Fibroblast of lung (primary cell): ENCODE measurements around the gene DUSP15. TPM values are rescaled to one million over a fixed set of nuclear protein-coding genes. Genes with fewer than 3 reads are reported as not detected.

Experiments
- DNase-seq, 2 donors: peaks; one replicate each; pipeline versions ENCODE4 v3.0.0 to v3.0.0-alpha.2; 2010; ENCODE audit warnings: low read depth in 2 of 2
- H2AFZ ChIP-seq: 2 replicates; pipeline ENCODE4 v1.5.1; 2012; ENCODE audit warnings: low read length, control low read depth, inconsistent platforms
- H3K27ac ChIP-seq: 2 replicates; pipeline ENCODE4 v1.5.1; 2011; ENCODE audit warnings: low read length, control low read depth; ENCODE audit not compliant: insufficient read depth
- H3K27me3 ChIP-seq: 2 replicates; pipeline ENCODE4 v1.5.1; 2011; ENCODE audit warnings: mild to moderate bottlenecking, low read length; ENCODE audit not compliant: control insufficient read depth, insufficient read depth
- H3K36me3 ChIP-seq: 2 replicates; pipeline ENCODE4 v1.5.1; 2011; ENCODE audit warnings: low read length; ENCODE audit not compliant: control insufficient read depth, insufficient read depth
- H3K4me1 ChIP-seq: 2 replicates; pipeline ENCODE4 v1.5.1; 2011; ENCODE audit warnings: low read length; ENCODE audit not compliant: control insufficient read depth, insufficient read depth; ENCODE audit errors: extremely low read depth
- H3K4me2 ChIP-seq: 2 replicates; pipeline ENCODE4 v1.5.1; 2011; ENCODE audit warnings: low read length, control low read depth; ENCODE audit not compliant: insufficient read depth; ENCODE audit errors: extremely low read depth
- H3K4me3 ChIP-seq, 4 experiments: fragments of 200-600 bp in 1 of 4; sonication (generic) in 1 of 4; replicated peaks in 1 of 4; 2 replicates each; pipeline ENCODE4 v1.5.1; 2011 to 2016; ENCODE audit warnings: low read length in 4 of 4, low read depth in 3 of 4, mild to moderate bottlenecking in 3 of 4, control low read depth in 2 of 4, inconsistent platforms in 1 of 4, mixed read lengths in 1 of 4; ENCODE audit not compliant: insufficient read depth in 1 of 4; ENCODE audit errors: control extremely low read depth in 1 of 4
- H3K79me2 ChIP-seq: 2 replicates; pipeline ENCODE4 v1.5.1; 2012; ENCODE audit warnings: mild to moderate bottlenecking, low read length, inconsistent platforms; ENCODE audit not compliant: control insufficient read depth, insufficient read depth
- H3K9ac ChIP-seq: 2 replicates; pipeline ENCODE4 v1.5.1; 2011; ENCODE audit warnings: mild to moderate bottlenecking, low read length, control low read depth; ENCODE audit not compliant: insufficient read depth
- H3K9me3 ChIP-seq: 2 replicates; pipeline ENCODE4 v1.5.1; 2012; ENCODE audit warnings: low read depth, low read length; ENCODE audit not compliant: control insufficient read depth, insufficient read depth
- H4K20me1 ChIP-seq: 2 replicates; pipeline ENCODE4 v1.5.1; 2011; ENCODE audit warnings: low read length; ENCODE audit not compliant: control insufficient read depth, insufficient read depth; ENCODE audit errors: extremely low read depth
- CTCF ChIP-seq, 2 donors: IDR thresholded peaks in 1 of 2; conservative IDR thresholded peaks in 1 of 2; 1 replicate in 1 of 2; 2 replicates in 1 of 2; pipeline ENCODE4 v1.5.1; 2011 to 2012; ENCODE audit warnings: low read length in 2 of 2, control low read depth in 1 of 2, inconsistent platforms in 1 of 2, low read depth in 1 of 2, mild to moderate bottlenecking in 1 of 2
- EZH2 ChIP-seq: IDR thresholded peaks from 2 replicates; pipeline ENCODE4 v1.5.1; 2012; ENCODE audit warnings: low read length, control low read depth, mild to moderate bottlenecking; ENCODE audit errors: missing control alignments
- polyA plus RNA-seq, 2 donors: library from polyadenylated mRNA; depleted of rRNA in 1 of 2; stranded (reverse) in 1 of 2; unstranded in 1 of 2; fragments of >200 nt; gene quantifications; 2 replicates each; pipeline ENCODE4 v1.2.1, GENCODE V29; 2011 to 2012; ENCODE audit warnings: missing spikeins in 1 of 2
- total RNA-seq: library from RNA; depleted of rRNA; stranded (reverse); fragments of >200 nt; gene quantifications from 2 replicates; pipeline ENCODE4 v1.2.1, GENCODE V29; 2014

Gene DUSP15
- total and polyA plus RNA-seq, 2 donors (not counting 1 experiment from before 2014, with no cell fraction given), result 0.14 TPM; not detected in 1

- peaks cover 45% of the 10 kb centered on the region for H3K27me3 ChIP-seq
- H3K4me1 ChIP-seq, result no peaks in the 10 kb centered on the region
- H3K9ac ChIP-seq, result no peak overlapping the region
- H3K4me2 ChIP-seq, result no peak overlapping the region
- H3K36me3 ChIP-seq, result no peaks in the 10 kb centered on the region
- no peak overlapping the region for H3K4me3 ChIP-seq
- H3K79me2 ChIP-seq, result no peaks in the 10 kb centered on the region
- H4K20me1 ChIP-seq, result no peaks in the 10 kb centered on the region
- no peaks in the 10 kb centered on the region for H3K9me3 ChIP-seq
- no peak overlapping the region for H3K27ac ChIP-seq
- no peak for DNase-seq
- H2AFZ ChIP-seq, result no peak overlapping the region
- no peak for TF ChIP-seq EZH2
- TF ChIP-seq CTCF (conservative IDR thresholded peaks at IDR 0.05 in 1 of 2, IDR thresholded peaks at IDR 0.05 in 1 of 2; ENCODE audit: low read depth in 1 of 2, low read length in 2 of 2), result no peak
These were observed 16.8 kb downstream of the DUSP15 start for GRCh38 chr20:31853481-31853880.

GRCh38 chr20:31851240-31851955 lies 18.9 kb downstream of the DUSP15 start:
- Histone ChIP-seq H2AFZ (no peak overlapping the region), H3K4me2 (no peak overlapping the region), H3K4me3 (no peak overlapping the region), H3K79me2 (no peaks in the 10 kb centered on the region), H4K20me1 (no peaks in the 10 kb centered on the region), H3K9ac (no peak overlapping the region), H3K27me3 (peaks cover 28% of the 10 kb centered on the region), H3K27ac (no peak overlapping the region), H3K36me3 (no peaks in the 10 kb centered on the region), H3K4me1 (no peaks in the 10 kb centered on the region), H3K9me3 (no peaks in the 10 kb centered on the region)
- TF ChIP-seq CTCF (conservative IDR thresholded peaks at IDR 0.05 in 1 of 2, IDR thresholded peaks at IDR 0.05 in 1 of 2; ENCODE audit: low read depth in 1 of 2, low read length in 2 of 2), result no peak
- TF ChIP-seq EZH2, result no peak
- no peak for DNase-seq

GRCh38 chr20:31849306-31849930 lies 20.9 kb downstream of the DUSP15 start:
- Histone ChIP-seq H3K4me1 (no peaks in the 10 kb centered on the region), H3K4me2 (no peak overlapping the region), H3K9me3 (no peaks in the 10 kb centered on the region), H2AFZ (no peak overlapping the region), H3K79me2 (no peaks in the 10 kb centered on the region), H3K27me3 (peaks cover 21% of the 10 kb centered on the region), H3K27ac (no peak overlapping the region), H3K4me3 (no peak overlapping the region), H4K20me1 (no peaks in the 10 kb centered on the region), H3K9ac (no peak overlapping the region), H3K36me3 (no peaks in the 10 kb centered on the region)
- DNase-seq, result no peak
- TF ChIP-seq CTCF (conservative IDR thresholded peaks at IDR 0.05 in 1 of 2, IDR thresholded peaks at IDR 0.05 in 1 of 2; ENCODE audit: low read depth in 1 of 2, low read length in 2 of 2) (no peak), EZH2 (no peak)
